GM12801 (cell line): Measurements from ENCODE around the gene LYRM1.

Source experiments
- CTCF ChIP-seq: IDR thresholded peaks from one replicate; pipeline ENCODE4 v1.5.1; 2011; ENCODE audit warnings: control low read depth; ENCODE audit not compliant: insufficient read length; ENCODE audit errors: extremely low read depth

The LYRM1 gene

GRCh38 chr16:20937736-20938135 lies 37.2 kb downstream of the LYRM1 start:
- TF ChIP-seq CTCF: no peak

- TF ChIP-seq CTCF: no peak
Measured at GRCh38 chr16:20938426-20938825, 37.9 kb downstream of the LYRM1 start.

- no peak for TF ChIP-seq CTCF
Measured at GRCh38 chr16:20939611-20940010, 39.0 kb downstream of the LYRM1 start.

GRCh38 chr16:20940871-20941635 lies 40.5 kb downstream of the LYRM1 start:
- no peak for TF ChIP-seq CTCF

GRCh38 chr16:20941636-20941926 lies 41.0 kb downstream of the LYRM1 start:
- no peak for TF ChIP-seq CTCF

- TF ChIP-seq CTCF: no peak
Measured at GRCh38 chr16:20942256-20942655, 41.7 kb downstream of the LYRM1 start.

GRCh38 chr16:20944861-20945574 lies 44.4 kb downstream of the LYRM1 start:
- no peak for TF ChIP-seq CTCF
